ENCODE measurements around the gene MT1A. TPM values are rescaled to one million over a fixed set of nuclear protein-coding genes. Genes with fewer than 3 reads are reported as not detected.

MT1A gene
- total and polyA plus RNA-seq, 10 of the 15 experiments (the other 5 are each of a cell fraction or from before 2014, with no cell fraction given) = not detected

- Histone ChIP-seq H3K79me2 (ENCODE audit: control insufficient read depth, insufficient read depth, low read length) (no peaks in the 10 kb centered on the region), H3K27ac (ENCODE audit: control insufficient read depth, insufficient read depth) (no peak overlapping the region), H4K20me1 (ENCODE audit: control insufficient read depth, insufficient read depth) (no peaks in the 10 kb centered on the region), H3K4me1 (ENCODE audit: control insufficient read depth, insufficient read depth, low read length) (peaks cover 2% of the 10 kb centered on the region; the same call in 1 of the 2 replicates), H3K27me3 (replicated peaks in 1 of 2; ENCODE audit: control insufficient read depth in 2 of 2, insufficient read depth in 2 of 2, low read length in 1 of 2) (peaks cover 24% of the 10 kb centered on the region in 2 experiments), H2AFZ (ENCODE audit: control insufficient read depth, low read depth, low read length) (no peak overlapping the region), H3K4me3 (no peak overlapping the region), H3K9me3 (replicated peaks; ENCODE audit: control insufficient read depth, insufficient read depth, low read length) (no peaks in the 10 kb centered on the region), H3K36me3 (ENCODE audit: control insufficient read depth in 2 of 2, insufficient read depth in 2 of 2, low read length in 1 of 2) (no peaks in the 10 kb centered on the region), H3K4me2 (ENCODE audit: control insufficient read depth, insufficient read depth) (no peak overlapping the region), H3K9ac (ENCODE audit: control insufficient read depth, insufficient read depth, low read length) (no peak overlapping the region)
- FAIRE-seq = no peak
- RAD21 ChIA-PET (ENCODE audit: unreplicated experiment) = no interaction called here
- no peak for DNase-seq (ENCODE audit: low read depth, low spot score)
- POLR2A ChIA-PET = no interaction called here
- WGBS (ENCODE audit: insufficient coverage, insufficient replicate concordance, low lambda C conversion rate, missing lambda C conversion rate) = 32% methylated on average over 24 of the region's 40 CpGs
- intact Hi-C loops (cut with micrococcal nuclease; ENCODE audit: unreplicated experiment) (no loop called here), in situ Hi-C loops (cut with MboI) (no loop called here)
- TF ChIP-seq ZBTB40 (IDR thresholded peaks at IDR 0.05; ENCODE audit: borderline replicate concordance) = no peak
- ATAC-seq = no peak
- SMC1A ChIA-PET (ENCODE audit: uncharacterized antibody, unreplicated experiment) = no interaction called here
- CTCF ChIA-PET = no interaction called here
- BruUV-seq (replicated peaks) = no TSS peak
Measured at GRCh38 chr16:56635441-56635967, 3.0 kb upstream of the MT1A start.

All from GM12878 (cell line).